HG03521 (cell line): ENCODE results near the gene CHSY1.
"Not testable (repeated sequence)": the region's sequence is repeated elsewhere in the genome, so short reads cannot be mapped to it uniquely, and the experiment has no call there.

Experiments
- ATAC-seq: cut with Tn5 transposase; IDR thresholded peaks from one replicate; pipeline ENCODE4 v1.9.1; 2021; ENCODE audit warnings: mild to moderate bottlenecking, moderate library complexity; ENCODE audit not compliant: unreplicated experiment

CHSY1 gene

DNA sequence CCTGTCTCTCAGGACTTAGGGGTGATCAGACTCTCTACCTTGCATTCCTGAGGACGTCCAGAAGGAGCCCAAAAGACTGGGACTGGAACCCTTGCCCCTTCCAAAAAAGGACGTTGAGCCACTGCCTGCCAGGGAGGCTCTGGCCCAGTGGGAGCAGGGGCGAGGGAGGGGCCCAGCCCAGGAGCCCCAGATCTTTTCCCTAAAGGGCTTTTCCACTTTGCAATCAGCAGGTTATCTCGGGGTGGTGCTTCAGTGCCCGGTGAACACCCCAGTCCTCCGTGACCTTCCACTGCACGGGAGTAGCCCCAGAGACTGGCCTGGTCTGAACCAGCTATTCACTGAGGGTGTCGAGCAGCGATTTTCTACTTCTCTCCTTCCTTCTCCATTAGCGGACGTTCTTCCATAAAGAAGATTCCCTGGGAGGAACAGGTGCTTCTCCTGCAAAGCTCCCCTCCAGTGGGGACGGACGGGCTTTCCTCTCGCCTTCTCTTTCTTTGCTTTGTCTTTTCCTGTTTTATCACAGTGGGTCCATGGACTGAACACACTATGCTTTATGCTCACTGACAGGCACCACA, 113.7 kb downstream of the CHSY1 start:
- no peak for ATAC-seq

DNA sequence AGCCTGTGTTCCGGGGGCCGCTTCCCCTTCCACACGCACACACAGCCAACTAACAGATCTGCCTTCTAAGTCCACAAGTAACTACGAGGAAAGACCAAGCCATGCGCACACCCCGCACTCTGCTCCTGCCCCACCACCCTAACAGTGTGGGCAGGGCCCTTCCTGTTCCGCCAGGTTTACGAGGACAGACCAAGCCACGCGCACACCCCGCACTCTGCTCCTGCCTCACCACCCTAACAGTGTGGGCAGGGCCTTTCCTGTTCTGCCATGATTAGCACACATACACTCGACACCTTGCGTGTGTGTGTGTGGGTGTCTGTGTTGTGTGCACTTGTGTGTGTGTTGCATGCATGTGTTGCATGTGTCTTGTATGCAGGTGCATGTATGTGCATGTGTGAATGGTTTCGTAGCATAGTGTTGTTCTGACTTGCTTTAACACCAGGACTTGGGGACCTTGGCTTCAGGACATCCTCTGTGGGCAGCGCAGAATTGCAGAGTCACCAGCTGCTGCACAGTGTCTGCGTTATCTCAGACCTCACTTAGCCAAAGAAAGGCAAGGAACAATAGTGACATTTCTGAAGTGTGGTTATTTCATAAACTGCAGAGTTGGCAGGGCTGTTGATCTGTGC, 114.4 kb downstream of the CHSY1 start:
- ATAC-seq: no peak

GRCh38 chr15:101136381-101137268, 115.2 kb downstream of the CHSY1 start:
- no peak for ATAC-seq

GRCh38 chr15:101135532-101136166, 116.2 kb downstream of the CHSY1 start:
- ATAC-seq: peak; percentile 47

- no peak for ATAC-seq
Observed at GRCh38 chr15:101134780-101135179, 117.1 kb downstream of the CHSY1 start.

DNA sequence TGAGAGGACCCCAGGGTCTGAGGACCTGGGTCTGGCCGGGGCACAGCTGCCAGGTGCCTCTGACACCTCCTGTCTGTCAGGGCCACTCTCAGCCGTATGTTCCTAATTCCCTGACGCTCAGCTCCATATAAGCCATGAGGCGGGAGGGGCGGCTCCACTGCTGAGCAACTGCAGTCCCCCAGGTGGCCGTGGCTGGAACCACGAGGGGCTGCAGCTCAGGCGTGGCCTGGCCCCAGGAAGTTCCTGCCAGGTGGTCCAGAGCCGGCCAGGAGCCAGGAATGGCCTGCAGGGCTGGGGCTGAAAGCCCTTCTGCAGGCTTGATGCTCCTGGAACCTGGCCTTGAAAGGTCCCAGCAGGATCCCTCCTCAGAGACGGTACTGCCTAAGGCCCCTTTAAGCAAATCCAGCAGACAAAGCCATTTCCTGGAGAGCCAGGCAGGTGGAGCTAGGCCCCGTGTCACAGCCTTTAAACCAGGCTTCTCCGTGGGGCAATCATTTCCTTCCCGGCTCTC, 118.0 kb downstream of the CHSY1 start:
- no peak for ATAC-seq

DNA sequence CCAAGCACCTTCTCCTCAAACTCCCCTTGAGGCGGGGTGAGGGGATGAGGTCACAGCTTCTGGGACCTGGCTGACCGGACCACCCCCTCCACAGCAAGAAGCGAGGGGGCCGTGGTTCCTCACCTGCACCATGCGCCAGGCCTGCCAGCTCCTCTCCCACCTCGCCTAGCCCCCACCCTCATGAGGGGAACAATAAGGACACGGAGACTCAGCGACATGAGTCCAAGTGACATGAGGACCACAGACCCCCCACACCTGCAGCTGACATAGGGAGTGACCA, 118.7 kb downstream of the CHSY1 start:
- ATAC-seq: no peak

- ATAC-seq: no peak
Observed at GRCh38 chr15:101132390-101133180, 119.3 kb downstream of the CHSY1 start.

DNA sequence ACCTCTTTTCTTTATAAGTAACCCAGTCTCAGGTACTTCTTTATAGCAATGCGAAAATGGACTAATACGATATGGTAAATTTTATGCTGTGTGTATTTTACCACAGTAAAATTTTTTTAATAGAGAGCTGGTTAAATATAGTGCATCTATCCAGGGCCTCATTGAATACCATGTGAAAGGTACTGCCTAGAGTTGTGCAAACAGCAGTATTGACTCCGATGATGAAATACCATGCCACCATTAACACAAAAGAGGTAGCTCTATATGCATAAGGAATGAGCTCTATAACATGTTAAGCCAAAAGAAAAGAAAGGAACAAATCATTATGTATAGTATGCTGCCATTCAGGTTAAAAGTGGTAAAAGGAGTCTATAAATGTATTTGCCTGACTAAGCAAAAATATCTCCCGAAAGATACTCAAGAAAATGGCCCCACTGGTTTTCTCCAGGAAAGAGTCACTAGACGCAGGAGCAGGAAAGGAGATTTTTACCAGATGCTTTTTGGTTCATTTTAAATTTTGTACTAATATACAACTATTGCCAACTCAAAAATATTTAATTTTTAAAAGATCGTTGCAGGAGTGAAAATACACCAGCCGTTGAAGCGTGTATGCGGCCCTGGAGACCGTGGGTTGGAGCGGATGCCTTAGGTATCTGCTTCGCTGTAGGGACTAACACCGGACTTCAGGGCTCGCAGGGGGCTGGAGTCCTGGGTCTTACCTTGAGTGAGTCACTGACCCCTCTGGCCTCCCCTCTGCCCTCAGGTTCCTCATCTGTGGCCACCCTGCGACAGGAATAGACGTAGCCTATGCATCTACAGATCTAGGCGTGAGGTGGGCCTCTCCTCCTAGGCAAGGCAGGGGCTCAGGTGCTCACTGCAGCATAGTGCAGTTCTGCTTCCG, 120.1 kb downstream of the CHSY1 start:
- ATAC-seq: no peak

DNA sequence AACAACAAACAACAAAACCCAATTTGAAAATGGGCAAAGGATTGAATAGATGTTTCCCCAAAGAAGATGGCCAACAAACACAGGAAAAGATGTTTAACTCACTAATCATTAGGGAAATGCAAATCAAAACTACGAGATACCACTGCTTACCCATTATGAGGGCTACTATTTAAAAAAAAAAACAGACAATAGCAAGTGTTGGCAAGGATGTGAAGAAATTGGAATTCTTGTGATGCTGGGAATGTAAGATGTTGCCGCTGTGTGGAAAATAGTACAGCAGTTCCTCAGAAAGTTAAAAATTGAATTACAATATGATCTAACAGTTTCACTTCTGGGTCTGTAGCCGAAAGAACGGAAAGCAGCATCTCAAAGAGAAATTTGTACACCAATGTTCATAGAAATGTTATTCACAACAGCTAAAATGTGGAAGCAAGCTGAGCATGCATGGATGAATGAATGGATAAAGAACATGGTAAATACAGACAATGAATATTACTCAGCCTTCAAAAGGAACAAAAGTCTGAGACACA, 121.9 kb downstream of the CHSY1 start:
- ATAC-seq: no peak

GRCh38 chr15:101128221-101129015, 123.4 kb downstream of the CHSY1 start:
- no peak for ATAC-seq

- peak; percentile 66 for ATAC-seq
Observed at GRCh38 chr15:101127506-101128076, 124.3 kb downstream of the CHSY1 start.

- peak; percentile 32 for ATAC-seq
Observed at GRCh38 chr15:101126618-101127505, 125.0 kb downstream of the CHSY1 start.

- ATAC-seq: not testable (repeated sequence)
Observed at GRCh38 chr15:101125881-101126428, 125.9 kb downstream of the CHSY1 start.
